ENCODE results near the gene DOCK6.

The DOCK6 gene, protein sequence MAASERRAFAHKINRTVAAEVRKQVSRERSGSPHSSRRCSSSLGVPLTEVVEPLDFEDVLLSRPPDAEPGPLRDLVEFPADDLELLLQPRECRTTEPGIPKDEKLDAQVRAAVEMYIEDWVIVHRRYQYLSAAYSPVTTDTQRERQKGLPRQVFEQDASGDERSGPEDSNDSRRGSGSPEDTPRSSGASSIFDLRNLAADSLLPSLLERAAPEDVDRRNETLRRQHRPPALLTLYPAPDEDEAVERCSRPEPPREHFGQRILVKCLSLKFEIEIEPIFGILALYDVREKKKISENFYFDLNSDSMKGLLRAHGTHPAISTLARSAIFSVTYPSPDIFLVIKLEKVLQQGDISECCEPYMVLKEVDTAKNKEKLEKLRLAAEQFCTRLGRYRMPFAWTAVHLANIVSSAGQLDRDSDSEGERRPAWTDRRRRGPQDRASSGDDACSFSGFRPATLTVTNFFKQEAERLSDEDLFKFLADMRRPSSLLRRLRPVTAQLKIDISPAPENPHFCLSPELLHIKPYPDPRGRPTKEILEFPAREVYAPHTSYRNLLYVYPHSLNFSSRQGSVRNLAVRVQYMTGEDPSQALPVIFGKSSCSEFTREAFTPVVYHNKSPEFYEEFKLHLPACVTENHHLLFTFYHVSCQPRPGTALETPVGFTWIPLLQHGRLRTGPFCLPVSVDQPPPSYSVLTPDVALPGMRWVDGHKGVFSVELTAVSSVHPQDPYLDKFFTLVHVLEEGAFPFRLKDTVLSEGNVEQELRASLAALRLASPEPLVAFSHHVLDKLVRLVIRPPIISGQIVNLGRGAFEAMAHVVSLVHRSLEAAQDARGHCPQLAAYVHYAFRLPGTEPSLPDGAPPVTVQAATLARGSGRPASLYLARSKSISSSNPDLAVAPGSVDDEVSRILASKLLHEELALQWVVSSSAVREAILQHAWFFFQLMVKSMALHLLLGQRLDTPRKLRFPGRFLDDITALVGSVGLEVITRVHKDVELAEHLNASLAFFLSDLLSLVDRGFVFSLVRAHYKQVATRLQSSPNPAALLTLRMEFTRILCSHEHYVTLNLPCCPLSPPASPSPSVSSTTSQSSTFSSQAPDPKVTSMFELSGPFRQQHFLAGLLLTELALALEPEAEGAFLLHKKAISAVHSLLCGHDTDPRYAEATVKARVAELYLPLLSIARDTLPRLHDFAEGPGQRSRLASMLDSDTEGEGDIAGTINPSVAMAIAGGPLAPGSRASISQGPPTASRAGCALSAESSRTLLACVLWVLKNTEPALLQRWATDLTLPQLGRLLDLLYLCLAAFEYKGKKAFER (N-terminal part only)

GRCh38 chr19:11261971-11262839, at the start of gene DOCK6:
DOCK6 (minus strand) TSS chr19:11262524; CDS start chr19:11262440, 84 bp downstream.
- DNase-seq = no peak

DNA sequence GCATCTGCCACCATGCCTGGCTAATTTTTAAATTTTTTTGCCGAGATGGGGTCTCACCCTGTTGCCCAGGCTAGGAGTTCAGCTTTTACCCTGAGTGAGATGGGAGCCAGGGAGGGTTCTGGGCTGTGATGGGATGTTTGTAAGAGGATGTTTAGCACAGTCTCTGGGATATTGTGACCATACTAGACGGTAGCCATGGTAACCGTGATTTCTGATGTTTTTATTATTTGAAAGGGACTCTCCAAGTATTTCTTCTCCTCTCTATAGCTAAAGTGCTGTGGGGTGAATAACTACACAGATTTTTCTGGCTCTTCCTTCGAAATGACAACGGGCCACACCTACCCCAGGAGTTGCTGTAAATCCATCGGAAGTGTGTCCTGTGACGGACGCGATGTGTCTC, 44.0 kb upstream of the DOCK6 start:
- no peak for DNase-seq

- no peak for DNase-seq
These were observed 42.6 kb upstream of the DOCK6 start for GRCh38 chr19:11304936-11305335.

GRCh38 chr19:11300811-11301120, 38.4 kb upstream of the DOCK6 start:
- DNase-seq = no peak

DNA sequence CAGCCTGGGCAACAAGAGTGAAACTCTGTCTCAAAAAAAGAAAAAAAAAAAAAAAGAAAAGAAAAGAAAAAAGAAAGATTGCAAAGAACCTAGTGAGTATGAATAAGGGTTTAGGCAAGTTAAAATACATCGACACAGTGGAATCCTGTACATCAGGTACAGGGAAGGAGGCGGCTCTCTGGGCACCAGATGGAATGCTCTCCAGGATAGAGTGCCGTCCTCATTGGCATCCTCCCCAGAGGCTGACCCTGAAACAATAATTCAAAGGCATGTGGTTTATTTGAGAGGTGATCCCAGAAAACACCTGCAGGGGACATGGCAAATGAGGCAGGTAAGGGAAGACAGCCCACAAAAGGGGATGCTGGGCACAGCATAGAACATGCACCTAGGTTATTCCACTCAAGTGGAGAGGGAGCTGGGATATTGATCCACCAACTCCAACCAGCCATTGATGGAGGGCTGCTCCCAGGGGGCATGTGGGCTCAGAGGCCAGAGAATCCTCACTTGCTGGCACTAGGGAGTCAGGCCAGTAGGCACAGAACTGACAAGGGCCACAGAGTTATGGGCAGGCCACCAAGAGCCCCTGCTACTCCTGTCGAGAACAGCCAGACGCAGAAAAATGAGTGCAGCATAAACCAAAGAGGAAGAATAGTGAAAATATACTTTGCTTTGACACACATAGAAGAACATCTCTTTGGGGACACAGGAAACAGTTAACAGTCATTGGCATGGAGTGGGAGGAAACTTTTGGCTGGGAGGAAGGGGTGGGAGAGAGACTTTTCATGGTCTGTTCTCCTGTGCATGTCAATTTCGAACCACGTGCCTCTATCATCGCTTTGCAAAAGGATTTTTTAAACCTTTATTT, 37.9 kb upstream of the DOCK6 start:
- DNase-seq = no peak

- DNase-seq = no peak
These were observed 33.9 kb upstream of the DOCK6 start for GRCh38 chr19:11296264-11296663.

GRCh38 chr19:11295665-11296245, 33.4 kb upstream of the DOCK6 start, which contains the start of gene TSPAN16:
TSPAN16 (plus strand) TSS chr19:11296160; CDS start chr19:11296298, 138 bp downstream.
- no peak for DNase-seq

DNA sequence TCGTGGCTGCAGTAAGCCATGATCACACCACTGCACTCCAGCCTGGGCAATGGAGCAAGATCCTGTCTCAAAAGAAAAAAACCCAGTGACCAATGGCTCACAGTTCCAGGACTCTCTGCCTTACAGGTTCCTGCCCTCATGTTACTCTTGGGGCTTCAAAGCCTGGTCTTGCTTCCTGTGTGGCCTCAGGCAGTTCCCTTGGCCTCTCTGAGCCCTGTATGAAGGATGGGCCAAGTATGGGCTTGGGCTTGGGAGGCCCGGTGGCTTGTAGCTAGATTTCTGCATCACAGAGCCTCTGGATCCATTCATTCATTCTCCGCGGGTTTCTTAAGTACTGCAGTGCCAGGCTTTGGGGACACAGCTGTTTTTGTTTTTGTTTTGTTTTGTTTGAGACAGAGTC, 32.9 kb upstream of the DOCK6 start:
- no peak for DNase-seq

DNA sequence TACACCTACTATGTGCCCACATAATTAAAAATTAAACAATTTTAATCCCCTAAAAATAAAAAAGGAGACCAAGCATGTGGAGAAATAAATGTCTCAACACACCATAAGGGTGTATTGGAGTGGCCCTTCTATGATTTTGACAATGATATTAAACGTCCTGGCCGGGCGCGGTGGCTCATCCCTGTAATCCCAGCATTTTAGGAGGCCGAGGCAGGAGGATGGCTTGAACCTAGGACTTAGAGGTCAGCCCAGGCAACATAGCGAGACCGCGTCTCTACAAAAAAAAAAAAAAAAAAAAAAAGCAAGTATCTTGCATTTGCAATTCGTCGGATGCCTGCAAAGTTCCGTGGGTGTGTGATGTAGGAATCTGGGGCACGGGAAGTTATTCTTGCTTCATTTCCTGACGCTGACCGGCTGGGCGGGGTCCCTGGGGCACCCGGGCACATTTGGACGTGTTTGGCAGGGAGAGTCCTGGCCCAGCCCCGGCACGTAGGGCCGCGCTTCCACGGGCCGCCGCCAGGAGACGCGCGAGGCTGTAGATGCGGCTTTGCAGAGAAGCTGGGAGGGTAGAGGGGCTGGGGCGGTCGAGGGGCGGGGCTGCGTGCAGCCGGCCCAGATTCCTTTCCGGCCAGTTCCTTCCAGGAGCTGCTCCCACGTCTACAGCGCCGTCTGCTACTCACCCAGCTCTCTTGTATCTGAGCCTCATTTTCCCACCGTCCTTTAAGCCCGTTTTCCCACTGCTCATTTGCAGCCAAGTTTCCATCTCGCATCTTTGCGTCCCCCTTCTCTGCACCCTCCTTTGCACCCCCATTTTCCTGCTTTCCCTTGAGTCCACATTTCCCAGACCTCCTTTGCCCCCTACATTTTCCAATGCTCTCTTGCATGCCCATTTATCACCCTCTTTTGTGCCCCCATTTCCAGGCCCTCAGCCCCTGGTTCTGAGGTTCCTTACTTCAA, 31.4 kb upstream of the DOCK6 start:
- peak; percentile 36 for DNase-seq

- no peak for DNase-seq
These were observed 29.7 kb upstream of the DOCK6 start for GRCh38 chr19:11291991-11292390.

- DNase-seq = no peak
These were observed 29.1 kb upstream of the DOCK6 start for GRCh38 chr19:11291415-11291814.

DNA sequence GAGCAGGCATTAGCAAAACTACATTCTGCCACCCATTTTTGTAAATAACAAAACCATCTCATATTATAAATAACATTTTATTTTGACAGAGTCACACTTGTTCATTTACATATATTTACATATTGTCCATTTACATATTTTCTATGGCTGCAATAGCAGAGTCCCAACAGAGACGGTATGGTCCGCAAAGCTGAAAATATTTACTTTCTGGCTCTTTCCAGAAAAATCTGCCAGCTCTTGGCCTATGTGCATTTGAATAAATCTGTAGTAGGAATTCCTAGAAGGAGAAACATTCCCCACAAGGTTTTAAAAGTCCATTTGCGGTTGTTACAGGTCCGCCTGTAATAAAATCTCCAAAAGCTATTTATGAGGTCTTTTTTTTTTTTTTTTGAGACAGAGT, 27.9 kb upstream of the DOCK6 start:
- DNase-seq = no peak

GRCh38 chr19:11288349-11288748, 26.0 kb upstream of the DOCK6 start:
- no peak for DNase-seq

GRCh38 chr19:11286312-11286974, 24.1 kb upstream of the DOCK6 start:
- no peak for DNase-seq

DNA sequence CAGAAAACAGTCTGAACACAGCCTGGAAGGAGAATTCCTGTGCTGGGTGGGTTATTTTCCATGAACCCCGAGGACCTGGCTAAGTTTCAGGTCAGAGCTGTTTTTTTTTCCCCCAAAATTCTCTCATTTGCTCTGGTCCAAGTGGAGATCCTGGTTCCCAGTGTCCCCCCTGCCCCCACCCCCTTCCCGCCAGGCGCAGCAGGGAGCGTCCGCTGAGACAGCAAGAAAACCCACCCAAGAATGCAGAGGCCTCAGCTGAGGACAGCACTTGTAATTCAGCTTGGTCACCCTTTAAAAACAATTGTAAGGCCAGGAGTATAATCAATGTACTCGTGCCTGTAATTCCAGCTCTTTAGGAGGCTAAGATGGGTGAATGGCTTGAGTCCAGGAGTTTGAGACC, 22.2 kb upstream of the DOCK6 start:
- DNase-seq = no peak

DNA sequence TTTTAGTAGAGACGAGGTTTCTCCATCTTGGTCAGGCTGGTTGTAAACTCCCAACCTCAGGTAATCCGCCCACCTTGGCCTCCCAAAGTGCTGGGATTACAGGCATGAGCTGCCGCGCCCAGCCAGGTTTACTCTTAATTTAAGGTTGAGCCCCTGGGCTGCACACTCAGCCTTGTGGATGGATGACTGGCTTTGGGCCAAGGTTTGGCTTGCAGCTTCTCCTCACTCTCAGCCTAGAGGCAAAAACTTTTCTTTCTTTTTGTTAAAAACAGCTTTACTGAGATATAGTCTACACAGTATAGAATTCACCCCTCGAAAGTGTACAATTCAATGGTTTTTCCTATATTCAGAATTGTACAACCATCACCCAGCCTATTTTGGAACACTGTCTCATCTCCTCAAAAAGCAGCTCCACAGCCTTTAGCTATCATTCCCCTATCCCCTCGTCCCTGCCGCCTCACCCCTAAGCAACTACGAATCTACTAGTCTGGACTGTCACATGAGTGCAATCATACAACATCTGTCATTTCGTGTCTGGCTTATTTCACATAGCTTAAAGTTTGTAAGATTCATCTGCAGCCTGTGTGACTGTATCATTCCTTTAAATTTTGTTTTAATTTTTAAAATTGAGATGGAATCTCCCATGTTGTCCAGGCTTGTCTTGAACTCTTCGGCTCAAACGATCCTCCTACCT, 19.2 kb upstream of the DOCK6 start:
- DNase-seq = no peak

DNA sequence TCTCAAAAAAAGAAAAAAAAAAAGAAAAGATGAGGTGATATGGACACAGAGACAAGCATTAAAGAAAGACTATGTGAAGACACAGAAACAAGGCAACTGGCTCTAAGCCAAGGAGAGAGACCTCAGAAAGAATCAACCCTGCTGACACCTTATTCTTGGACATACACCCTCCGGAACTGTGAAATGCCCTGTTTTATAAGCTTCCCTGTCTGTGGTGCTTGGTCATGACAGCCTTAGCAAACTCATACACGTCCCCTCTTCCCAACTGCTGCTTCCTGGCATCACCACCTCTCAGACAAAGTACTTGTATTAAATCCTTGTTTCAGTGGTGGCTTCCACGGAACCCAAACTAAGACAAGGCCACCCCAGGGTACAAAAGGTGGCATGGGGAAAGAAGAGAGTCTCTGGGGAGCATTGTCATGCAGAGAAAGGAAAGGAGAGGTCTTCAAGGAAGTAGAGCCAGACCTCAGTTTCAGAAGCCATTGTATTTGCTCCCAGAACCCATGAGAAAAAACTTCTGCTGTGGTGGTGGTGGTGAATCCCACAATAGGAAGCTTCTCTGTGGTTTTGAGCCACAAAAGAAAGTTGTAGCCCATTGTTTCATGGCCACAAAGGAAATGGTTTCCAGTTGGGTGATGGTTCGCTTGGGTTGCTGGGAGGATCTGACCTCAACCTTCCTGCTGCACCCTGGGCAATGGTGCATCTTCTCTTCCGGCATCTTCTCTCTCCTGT, 17.3 kb upstream of the DOCK6 start:
- DNase-seq = no peak

- no peak for DNase-seq
These were observed 16.3 kb upstream of the DOCK6 start for GRCh38 chr19:11278670-11279069.
